Colonic mucosa (tissue), 4 donors: ENCODE measurements around the gene MCM5. TPM values are rescaled to one million over a fixed set of nuclear protein-coding genes. Genes with fewer than 3 reads are reported as not detected.
"Not testable (repeated sequence)": the region's sequence is repeated elsewhere in the genome, so short reads cannot be mapped to it uniquely, and the experiment has no call there.

ENCODE experiments used
- DNase-seq: peaks from one replicate; pipeline ENCODE4 v3.0.0-alpha.2; 2020
- H3K27ac ChIP-seq: fragments of 200-600 bp; one replicate; pipeline ENCODE4 v1.8.0; 2021
- H3K27me3 ChIP-seq: fragments of 200-600 bp; one replicate; pipeline ENCODE4 v1.8.0; 2021
- H3K36me3 ChIP-seq: fragments of 200-600 bp; one replicate; pipeline ENCODE4 v1.8.0; 2021
- H3K4me1 ChIP-seq: fragments of 200-600 bp; one replicate; pipeline ENCODE4 v1.8.0; 2021; ENCODE audit warnings: mild to moderate bottlenecking
- H3K4me3 ChIP-seq: fragments of 200-600 bp; one replicate; pipeline ENCODE4 v1.8.0; 2021
- H3K9ac ChIP-seq, 2 donors: one replicate each; pipeline ENCODE4 v1.7.0; 2013; ENCODE audit warnings: control low read depth in 2 of 2, low read depth in 2 of 2, low read length in 2 of 2
- H3K9me3 ChIP-seq: fragments of 200-600 bp; one replicate; pipeline ENCODE4 v1.8.0; 2021
- intact Hi-C: fragments of 100-400 bp; cut with DNase I; formaldehyde crosslinking; loops from one replicate; pipeline ENCODE4 v1.14.1; 2022
- total RNA-seq, 2 donors: library from RNA; stranded (reverse); fragmentation: NEBNext Ultra II Directional in 1 of 2; extraction: Animal tissue kit (Norgen Biotek cat#: 25700) in 1 of 2; gene quantifications; one replicate each; pipeline ENCODE4 v1.2.1, GENCODE V29; 2021
- TF ChIP-seq, protein P1 (sequence below): fragments of 200-600 bp; IDR thresholded peaks from one replicate; pipeline ENCODE4 v1.8.0; 2022; ENCODE audit warnings: antibody characterized with exemption, mild to moderate bottlenecking
- donor health status: healthy.
- donor health status: DM: no; HTN: no; CAD: no.
- donor health status: DM: no; HTN: no; CAD: no.

Gene MCM5
- total RNA-seq, 2 donors from 2014 or later = 33.0 to 120 TPM

DNA sequence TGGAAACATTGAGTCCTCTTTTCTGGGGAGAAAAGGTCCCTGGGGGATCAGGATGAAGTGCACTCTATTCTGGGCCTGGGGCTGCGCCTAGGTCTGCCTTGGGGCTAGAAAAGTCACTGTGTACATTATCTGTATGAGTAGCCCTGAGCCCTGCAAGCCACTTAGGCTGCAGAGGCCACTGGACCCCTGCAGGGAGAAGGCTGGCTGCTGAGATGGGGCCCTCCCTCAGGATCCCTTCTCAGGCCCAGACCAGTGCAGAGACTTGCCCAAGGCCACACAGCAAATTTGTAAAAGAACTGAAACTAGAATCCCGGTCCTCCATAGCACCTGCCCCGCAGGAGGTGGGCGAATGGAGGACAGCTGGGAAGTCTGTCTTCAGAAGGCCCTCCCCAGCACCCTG lies 45.9 kb upstream of the MCM5 start:
- H3K4me1 ChIP-seq = no peaks in the 10 kb centered on the region
- TF ChIP-seq, protein P1, sequence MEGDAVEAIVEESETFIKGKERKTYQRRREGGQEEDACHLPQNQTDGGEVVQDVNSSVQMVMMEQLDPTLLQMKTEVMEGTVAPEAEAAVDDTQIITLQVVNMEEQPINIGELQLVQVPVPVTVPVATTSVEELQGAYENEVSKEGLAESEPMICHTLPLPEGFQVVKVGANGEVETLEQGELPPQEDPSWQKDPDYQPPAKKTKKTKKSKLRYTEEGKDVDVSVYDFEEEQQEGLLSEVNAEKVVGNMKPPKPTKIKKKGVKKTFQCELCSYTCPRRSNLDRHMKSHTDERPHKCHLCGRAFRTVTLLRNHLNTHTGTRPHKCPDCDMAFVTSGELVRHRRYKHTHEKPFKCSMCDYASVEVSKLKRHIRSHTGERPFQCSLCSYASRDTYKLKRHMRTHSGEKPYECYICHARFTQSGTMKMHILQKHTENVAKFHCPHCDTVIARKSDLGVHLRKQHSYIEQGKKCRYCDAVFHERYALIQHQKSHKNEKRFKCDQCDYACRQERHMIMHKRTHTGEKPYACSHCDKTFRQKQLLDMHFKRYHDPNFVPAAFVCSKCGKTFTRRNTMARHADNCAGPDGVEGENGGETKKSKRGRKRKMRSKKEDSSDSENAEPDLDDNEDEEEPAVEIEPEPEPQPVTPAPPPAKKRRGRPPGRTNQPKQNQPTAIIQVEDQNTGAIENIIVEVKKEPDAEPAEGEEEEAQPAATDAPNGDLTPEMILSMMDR = no peak
- H3K9me3 ChIP-seq = no peaks in the 10 kb centered on the region
- intact Hi-C loops = loop anchor here (5.0 kb wide), 3 partner anchors 228 to 768 kb away; partner anchors contain the start of gene MB
- DNase-seq = no peak
- no peak overlapping the region for H3K27ac ChIP-seq
- H3K4me3 ChIP-seq = no peak overlapping the region
- H3K9ac ChIP-seq = no peak overlapping the region
- no peaks in the 10 kb centered on the region for H3K36me3 ChIP-seq
- H3K27me3 ChIP-seq = no peaks in the 10 kb centered on the region

DNA sequence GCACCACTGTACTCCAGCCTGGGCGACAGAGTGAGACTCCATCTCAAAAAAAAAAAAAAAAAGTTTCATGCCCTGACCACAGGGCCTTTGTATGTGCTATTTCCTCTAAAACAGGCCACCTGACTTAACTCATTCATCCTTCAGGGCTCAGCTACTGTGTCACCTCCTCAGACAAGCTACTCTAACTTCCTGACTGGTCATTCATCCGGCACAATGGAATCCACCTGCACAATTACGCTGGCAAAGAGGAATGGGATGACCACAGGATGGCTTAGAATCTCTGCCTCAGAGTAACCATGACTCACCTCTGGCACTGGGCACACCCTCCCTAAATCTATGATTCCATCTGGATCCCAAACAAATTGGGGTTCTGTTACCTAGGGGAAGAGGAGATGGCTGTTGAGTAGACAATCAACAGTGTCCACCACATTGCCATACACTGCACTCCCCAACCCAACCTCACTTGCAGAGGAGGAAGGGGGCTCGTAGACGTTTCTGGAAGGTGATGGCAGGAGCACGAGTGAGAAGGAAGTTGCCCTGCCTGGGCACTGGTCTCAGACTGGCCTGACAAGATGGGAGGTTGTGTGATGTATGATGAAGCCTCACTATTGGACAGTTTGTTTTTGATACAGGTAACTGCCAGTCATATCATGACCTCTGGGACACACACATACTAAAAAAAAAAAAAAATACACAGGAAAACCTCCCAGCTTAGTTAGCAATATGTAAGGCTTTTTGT lies 41.9 kb upstream of the MCM5 start:
- TF ChIP-seq, protein P1 = no peak
- H3K27ac ChIP-seq = no peak overlapping the region
- no peaks in the 10 kb centered on the region for H3K4me1 ChIP-seq
- no peak overlapping the region for H3K9ac ChIP-seq
- no peak overlapping the region for H3K4me3 ChIP-seq
- intact Hi-C loops = no loop called here
- DNase-seq = no peak
- H3K27me3 ChIP-seq = no peaks in the 10 kb centered on the region
- no peaks in the 10 kb centered on the region for H3K9me3 ChIP-seq
- no peaks in the 10 kb centered on the region for H3K36me3 ChIP-seq

DNA sequence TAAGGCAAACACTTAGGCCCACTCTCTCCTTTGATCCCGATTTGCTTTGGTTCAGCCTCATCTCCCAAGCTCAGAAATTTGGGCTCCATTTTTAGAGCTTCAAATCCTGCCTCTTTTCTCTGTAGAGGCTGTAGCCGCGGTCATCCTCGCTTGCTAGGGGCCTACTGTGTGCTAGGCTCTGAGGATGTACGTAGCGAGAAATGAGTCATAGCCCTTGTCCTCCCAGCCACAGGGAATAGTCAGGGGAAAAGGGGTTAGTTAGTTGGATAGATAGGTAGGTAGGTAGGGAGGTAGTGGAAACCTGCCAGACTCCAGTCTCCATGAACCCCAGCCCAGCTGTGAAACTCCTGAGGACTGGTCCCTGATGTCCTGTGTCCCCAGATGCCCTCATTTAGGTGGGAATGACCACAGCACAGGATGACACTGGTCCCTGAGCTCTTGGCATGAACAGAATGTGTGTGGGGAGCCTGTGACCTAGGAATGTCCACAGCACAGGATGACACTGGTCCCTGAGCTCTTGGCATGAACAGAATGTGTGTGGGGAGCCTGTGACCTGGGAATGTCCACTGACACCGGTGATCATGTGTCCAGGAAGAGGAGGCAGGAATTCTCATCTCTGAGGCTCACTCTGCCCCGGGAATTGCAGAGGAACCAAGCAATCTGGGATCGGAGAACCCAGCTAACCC lies 40.4 kb upstream of the MCM5 start:
- intact Hi-C loops = no loop called here
- TF ChIP-seq, protein P1 = no peak
- Histone ChIP-seq H3K27ac (no peak overlapping the region), H3K4me1 (no peaks in the 10 kb centered on the region), H3K9ac (no peak overlapping the region), H3K9me3 (no peaks in the 10 kb centered on the region), H3K36me3 (no peaks in the 10 kb centered on the region), H3K4me3 (no peak overlapping the region), H3K27me3 (no peaks in the 10 kb centered on the region)
- DNase-seq = no peak

DNA sequence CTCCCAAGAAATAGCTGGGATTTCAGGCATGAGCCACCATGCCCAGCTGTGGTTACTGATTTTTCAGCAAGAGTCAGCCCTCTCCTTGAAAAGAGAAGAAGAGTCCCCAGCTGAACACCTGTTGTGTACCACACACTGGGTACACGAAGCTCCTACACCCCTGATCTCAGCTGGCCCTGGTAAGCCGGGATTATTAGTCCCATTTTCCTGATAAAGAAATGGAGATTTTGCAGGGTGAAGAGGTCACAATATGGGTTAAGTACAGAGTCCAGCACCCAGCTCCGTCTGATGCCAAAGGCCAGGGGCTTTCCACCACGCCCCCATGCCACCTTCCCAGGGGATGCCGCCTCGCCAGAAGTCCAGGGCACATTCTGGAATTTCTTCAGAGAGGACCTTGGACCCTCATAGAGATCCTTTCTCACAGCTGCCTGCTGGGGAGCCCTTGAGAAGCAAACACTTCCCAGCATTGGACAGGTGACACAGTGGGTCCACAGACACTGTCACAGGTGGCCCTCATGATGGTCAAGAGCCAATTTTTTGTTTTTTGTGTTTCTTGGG lies 38.9 kb upstream of the MCM5 start:
- intact Hi-C loops = no loop called here
- Histone ChIP-seq H3K9me3 (no peaks in the 10 kb centered on the region), H3K27me3 (no peaks in the 10 kb centered on the region), H3K36me3 (no peaks in the 10 kb centered on the region), H3K4me3 (no peak overlapping the region), H3K9ac (no peak overlapping the region), H3K4me1 (no peaks in the 10 kb centered on the region), H3K27ac (no peak overlapping the region)
- TF ChIP-seq, protein P1 = no peak
- no peak for DNase-seq

DNA sequence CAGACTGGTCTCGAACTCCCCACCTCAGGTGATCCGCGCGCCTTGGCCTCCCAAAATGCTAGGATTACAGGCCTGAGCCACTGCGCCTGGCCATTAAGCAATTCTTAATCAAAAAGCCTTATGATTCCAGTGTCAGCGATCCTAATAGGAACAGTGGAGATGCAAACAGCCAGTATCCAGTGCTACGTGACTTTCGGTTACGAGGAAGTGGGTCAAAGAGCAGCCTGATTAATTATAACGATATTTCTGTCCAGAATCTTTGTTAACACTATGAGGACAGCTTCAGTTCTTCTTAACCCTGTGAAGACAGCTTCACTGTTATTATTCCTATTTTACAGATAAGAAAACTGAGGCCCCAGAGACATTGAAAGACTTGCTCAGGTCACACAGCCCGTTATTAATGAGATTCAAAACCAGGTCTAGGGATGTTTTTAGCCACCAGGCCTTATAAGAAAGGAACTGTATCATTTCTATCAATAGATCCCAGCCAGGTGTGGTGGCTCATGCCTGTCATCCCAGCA lies 36.3 kb upstream of the MCM5 start:
- Histone ChIP-seq H3K9ac (no peak overlapping the region), H3K27me3 (no peaks in the 10 kb centered on the region), H3K9me3 (no peaks in the 10 kb centered on the region), H3K4me3 (no peak overlapping the region), H3K27ac (no peak overlapping the region), H3K36me3 (no peaks in the 10 kb centered on the region), H3K4me1 (peaks cover 6% of the 10 kb centered on the region)
- TF ChIP-seq, protein P1 = no peak
- DNase-seq = no peak
- intact Hi-C loops = no loop called here

DNA sequence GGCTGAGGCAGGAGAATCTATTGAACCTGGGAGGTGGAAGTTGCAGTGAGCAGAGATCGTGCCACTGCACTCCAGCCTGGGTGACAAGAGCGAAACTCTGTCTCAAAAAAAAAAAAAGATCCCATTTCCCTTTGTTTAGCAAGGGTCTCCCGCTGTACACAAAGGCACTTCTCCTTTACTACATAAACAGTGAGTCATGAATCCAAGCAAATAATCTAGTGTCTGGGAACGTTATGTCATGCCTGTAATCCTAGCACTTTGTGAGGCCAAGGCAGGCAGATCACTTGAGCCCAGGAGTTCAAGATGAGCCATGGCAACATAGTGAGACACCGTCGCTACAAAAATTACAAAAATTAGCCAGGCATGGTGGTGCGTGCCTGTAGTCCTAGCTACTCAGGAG lies 35.7 kb upstream of the MCM5 start:
- intact Hi-C loops, H3K36me3 ChIP-seq, H3K9me3 ChIP-seq, DNase-seq, H3K4me3 ChIP-seq, H3K9ac ChIP-seq, H3K27ac ChIP-seq, H3K27me3 ChIP-seq, H3K4me1 ChIP-seq: not testable (repeated sequence)
